ENCODE measurements around the gene PHOX2A.
"Not testable (repeated sequence)": the region's sequence is repeated elsewhere in the genome, so short reads cannot be mapped to it uniquely, and the experiment has no call there.

The PHOX2A gene

GRCh38 chr11:72216638-72217037 is 27.3 kb downstream of the PHOX2A start, which contains the start of gene FOLR2:
TSS of gene FOLR2 (plus strand) at chr11:72216794. CDS start at chr11:72218585, 1,791 bp downstream.
- Histone ChIP-seq H3K27ac (replicated peaks) (no peak within 1 kb of the TSS), H3K27me3 (ENCODE audit: insufficient read depth, poor library complexity, severe bottlenecking) (no peaks in the 10 kb centered on the region), H3K4me3 (replicated peaks; ENCODE audit: insufficient read depth, low read length) (no peak within 1 kb of the TSS)
- no peak for DNase-seq (ENCODE audit: low read depth in 1 of 2, low spot score in 1 of 2)
- TF ChIP-seq GABPA (IDR thresholded peaks at IDR 0.05; ENCODE audit: low read depth) (no peak), CTCF (IDR thresholded peaks at IDR 0.05; ENCODE audit: insufficient read depth, low read length) (no peak), POLR2AphosphoS5 (IDR thresholded peaks at IDR 0.05; ENCODE audit: low read depth) (no peak), REST (IDR thresholded peaks at IDR 0.05; ENCODE audit: insufficient replicate concordance, low read depth) (no peak), SPI1 (IDR thresholded peaks at IDR 0.05; ENCODE audit: borderline replicate concordance, low read depth) (no peak)

GRCh38 chr11:72209101-72209500 is 34.9 kb downstream of the PHOX2A start:
- TF ChIP-seq REST (IDR thresholded peaks at IDR 0.05; ENCODE audit: insufficient replicate concordance, low read depth) (no peak), POLR2AphosphoS5 (IDR thresholded peaks at IDR 0.05; ENCODE audit: low read depth) (no peak), SPI1 (IDR thresholded peaks at IDR 0.05; ENCODE audit: borderline replicate concordance, low read depth) (peak; percentile 65; the same call in 1 of the 2 replicates), CTCF (IDR thresholded peaks at IDR 0.05; ENCODE audit: insufficient read depth, low read length) (no peak)
- H3K27me3 ChIP-seq (ENCODE audit: insufficient read depth, poor library complexity, severe bottlenecking), result no peaks in the 10 kb centered on the region
- no peak overlapping the region for H3K27ac ChIP-seq (replicated peaks)
- H3K4me3 ChIP-seq (replicated peaks; ENCODE audit: insufficient read depth, low read length), result no peak overlapping the region
- DNase-seq (ENCODE audit: low read depth in 1 of 2, low spot score in 1 of 2), result peak in 1 of 2 experiments; percentile 66

GRCh38 chr11:72208281-72208680 is 35.7 kb downstream of the PHOX2A start:
- TF ChIP-seq REST (IDR thresholded peaks at IDR 0.05; ENCODE audit: insufficient replicate concordance, low read depth) (no peak), CTCF (IDR thresholded peaks at IDR 0.05; ENCODE audit: insufficient read depth, low read length) (no peak), SPI1 (IDR thresholded peaks at IDR 0.05; ENCODE audit: borderline replicate concordance, low read depth) (no peak), POLR2AphosphoS5 (IDR thresholded peaks at IDR 0.05; ENCODE audit: low read depth) (no peak)
- Histone ChIP-seq H3K27ac (replicated peaks) (no peak overlapping the region), H3K4me3 (replicated peaks; ENCODE audit: insufficient read depth, low read length) (no peak overlapping the region), H3K27me3 (ENCODE audit: insufficient read depth, poor library complexity, severe bottlenecking) (no peaks in the 10 kb centered on the region)
- DNase-seq (ENCODE audit: low read depth in 1 of 2, low spot score in 1 of 2), result no peak

GRCh38 chr11:72206794-72207193 is 37.2 kb downstream of the PHOX2A start:
- not testable (repeated sequence) for H3K27ac ChIP-seq (replicated peaks); DNase-seq (ENCODE audit: low read depth in 1 of 2, low spot score in 1 of 2); H3K4me3 ChIP-seq (replicated peaks; ENCODE audit: insufficient read depth, low read length); H3K27me3 ChIP-seq (ENCODE audit: insufficient read depth, poor library complexity, severe bottlenecking)
